Adrenal gland (tissue), 12 donors: ENCODE results near the gene NEU2. TPM values are rescaled to one million over a fixed set of nuclear protein-coding genes. Genes with fewer than 3 reads are reported as not detected.
A peak's percentile ranks its signal among the peaks of the same experiment; 100 is the strongest.

ENCODE experiments used
- DNase-seq, 7 donors: peaks; one replicate each; pipeline ENCODE4 v3.0.0-alpha.2; 2019 to 2020
- H3K27ac ChIP-seq, 5 donors: fragments of 200-600 bp; sonication (generic) in 4 of 5; 1 replicate in 3 of 5; 2 replicates in 2 of 5; pipeline versions ENCODE4 v1.5.1 to v1.8.0; 2016 to 2020; ENCODE audit warnings: mild to moderate bottlenecking in 1 of 5
- H3K27me3 ChIP-seq: fragments of 200-600 bp; 2 replicates; pipeline ENCODE4 v1.8.0; 2021
- H3K36me3 ChIP-seq, 2 donors: fragments of 200-600 bp; replicated peaks in 1 of 2; 1 replicate in 1 of 2; 2 replicates in 1 of 2; pipeline versions ENCODE4 v1.5.1 to v1.8.0; 2018 to 2022
- H3K4me1 ChIP-seq, 2 donors: fragments of 200-600 bp; replicated peaks in 1 of 2; 1 replicate in 1 of 2; 2 replicates in 1 of 2; pipeline versions ENCODE4 v1.5.1 to v1.8.0; 2018 to 2021
- H3K4me3 ChIP-seq, 4 donors: fragments of 200-600 bp; sonication (generic) in 3 of 4; one replicate each; pipeline ENCODE4 v1.5.1; 2016 to 2018
- H3K9me3 ChIP-seq, 3 donors: fragments of 200-600 bp; sonication (generic) in 1 of 3; replicated peaks in 1 of 3; 1 replicate in 2 of 3; 2 replicates in 1 of 3; pipeline versions ENCODE4 v1.5.1 to v1.8.0; 2016 to 2021
- CTCF ChIP-seq, 6 experiments: fragments of 450-650 bp in 4 of 6; fragments of 200-600 bp in 2 of 6; sonication (generic) in 1 of 6; IDR thresholded peaks; 1 replicate in 5 of 6; 2 replicates in 1 of 6; pipeline versions ENCODE4 v1.5.1 to v1.8.0; 2016 to 2021; ENCODE audit warnings: antibody characterized with exemption in 6 of 6, mild to moderate bottlenecking in 2 of 6, moderate library complexity in 1 of 6
- POLR2A ChIP-seq, 2 donors: fragments of 450-650 bp; IDR thresholded peaks; one replicate each; pipeline ENCODE4 v1.6.1; 2017; ENCODE audit warnings: antibody characterized with exemption in 2 of 2, mild to moderate bottlenecking in 2 of 2, moderate library complexity in 1 of 2
- WGBS, 4 donors: extraction: QIAGEN DNeasy Blood & Tissue Kit in 2 of 4; methylation state at CpG; one replicate each; pipeline versions ENCODE4 v1.1.5 to v1.1.7; 2013 to 2017; 5-methylcytosine and 5-hydroxymethylcytosine counted together
- intact Hi-C, 2 donors: fragments of 100-400 bp; cut with DNase I; formaldehyde crosslinking; loops; one replicate each; pipeline versions ENCODE4 v1.14.1 to v1.15.0; 2022 to 2023
- polyA plus RNA-seq, 3 donors: library from polyadenylated mRNA; stranded (reverse); fragments of 200-250 nt in 2 of 3; fragments of 350-450 nt in 1 of 3; fragmentation: Illumina TruSeq in 1 of 3; extraction: RNeasy Lipid Tissue Mini Kit (QIAGEN cat#74804) in 1 of 3; gene quantifications; one replicate each; pipeline ENCODE4 v1.2.3, GENCODE V29; 2013 to 2014
- total RNA-seq, 9 donors: library from RNA; depleted of rRNA in 4 of 9; stranded (reverse); fragments of >200 nt in 4 of 9; fragments of 120-200 nt in 1 of 9; fragmentation: NEBNext Ultra II Directional in 1 of 9; extraction: Animal tissue kit (Norgen Biotek cat#: 25700) in 1 of 9; gene quantifications; one replicate each; pipeline versions ENCODE4 v1.1.0 to v1.2.4, GENCODE V29; 2013 to 2023
- donor health status: healthy with polysubstance abuse.
- donor health status: Bipolar disorder and iron deficiency.
- donor health status: DM: yes; HTN: yes; CAD: no.
- donor health status: DM: no; HTN: no; CAD: no.
- donor health status: DM: no; HTN: no; CAD: no.
- donor health status: DM: yes; HTN: yes; CAD: no.

NEU2 gene
- total and polyA plus RNA-seq, 12 donors: not detected

- TF ChIP-seq CTCF (IDR thresholded peaks at IDR 0.05): no peak
- Histone ChIP-seq H3K27me3 (no peaks in the 10 kb centered on the region), H3K9me3 (no peaks in the 10 kb centered on the region), H3K4me1 (no peaks in the 10 kb centered on the region), H3K36me3 (no peaks in the 10 kb centered on the region), H3K27ac (peak overlapping the region in 1 of 5 donors; percentile 54), H3K4me3 (no peak overlapping the region)
- 86 to 92% (median 89%) methylated on average over 8 to 10 of the region's 10 CpGs for WGBS, 4 donors
- intact Hi-C loops: no loop called here
- DNase-seq: no peak
These were observed 7.5 kb downstream of the NEU2 start for GRCh38 chr2:233039846-233040530.

GRCh38 chr2:233040571-233040970, 8.1 kb downstream of the NEU2 start:
- intact Hi-C loops: no loop called here
- no peak for TF ChIP-seq CTCF (IDR thresholded peaks at IDR 0.05)
- no peak for TF ChIP-seq POLR2A (IDR thresholded peaks at IDR 0.05)
- no peaks in the 10 kb centered on the region for H3K9me3 ChIP-seq
- H3K27ac ChIP-seq: no peak overlapping the region
- DNase-seq: no peak
- H3K36me3 ChIP-seq: no peaks in the 10 kb centered on the region
- WGBS, 4 donors: 80 to 90% (median 81%) methylated on average over 4 of the region's 4 CpGs
- H3K4me1 ChIP-seq: no peaks in the 10 kb centered on the region
- no peak overlapping the region for H3K4me3 ChIP-seq
- no peaks in the 10 kb centered on the region for H3K27me3 ChIP-seq

DNA sequence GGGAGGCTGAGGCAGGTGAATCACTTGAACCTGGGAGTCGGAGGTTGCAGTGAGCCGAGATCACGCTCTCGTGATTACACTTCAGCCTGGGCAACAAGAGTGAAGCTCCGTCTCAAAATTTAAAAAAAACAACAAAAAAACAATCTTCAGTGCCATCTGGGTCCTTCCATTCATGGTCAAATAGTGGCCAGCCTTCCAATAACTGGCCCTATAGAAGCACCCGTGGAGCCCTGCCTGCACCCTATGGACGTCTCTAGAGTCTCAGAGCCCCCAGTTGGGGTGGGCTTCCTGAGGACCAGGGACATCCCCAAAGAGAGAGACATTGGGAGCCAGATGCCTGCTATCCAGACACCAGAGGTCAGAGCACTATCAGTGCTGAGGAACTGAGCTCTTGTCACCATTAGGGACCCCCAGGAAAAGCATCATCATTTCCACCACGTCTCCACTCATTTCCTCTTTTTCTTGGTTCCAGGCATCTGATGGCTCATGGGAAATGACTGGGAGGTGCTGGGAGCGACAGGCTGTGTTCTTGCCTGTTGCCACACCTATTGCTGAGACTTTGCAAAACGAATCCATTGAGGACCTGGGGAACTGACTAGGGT, 9.4 kb downstream of the NEU2 start:
- no peak for TF ChIP-seq POLR2A (IDR thresholded peaks at IDR 0.05)
- TF ChIP-seq CTCF (IDR thresholded peaks at IDR 0.05): no peak
- Histone ChIP-seq H3K36me3 (no peaks in the 10 kb centered on the region), H3K27me3 (no peaks in the 10 kb centered on the region), H3K4me1 (no peaks in the 10 kb centered on the region), H3K4me3 (no peak overlapping the region), H3K27ac (no peak overlapping the region), H3K9me3 (no peaks in the 10 kb centered on the region)
- intact Hi-C loops: no loop called here
- DNase-seq: no peak
- WGBS, 4 donors: 66 to 80% (median 75%) methylated on average over 10 of the region's 10 CpGs

DNA sequence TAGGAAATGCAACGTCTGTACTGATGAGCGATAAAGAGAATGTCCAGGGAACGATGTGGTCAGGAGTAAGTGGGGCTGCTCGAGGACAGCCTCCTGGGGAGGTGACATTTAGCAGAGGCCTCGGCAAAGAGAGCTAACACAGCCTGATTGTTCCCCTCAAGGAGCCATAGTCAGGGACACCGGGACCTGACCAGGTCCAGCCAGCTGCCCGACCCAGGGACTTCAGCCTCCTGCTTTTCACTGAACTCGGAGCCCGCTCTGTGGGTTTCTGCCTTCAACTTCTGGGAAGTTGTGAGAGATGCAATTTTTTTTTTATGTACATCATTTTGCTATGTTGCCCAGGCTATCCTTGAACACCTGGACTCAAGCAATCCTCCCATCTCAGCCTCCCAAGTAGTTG, 10.1 kb downstream of the NEU2 start:
- WGBS, 4 donors: 84 to 91% (median 90%) methylated on average over 6 to 9 of the region's 9 CpGs
- Histone ChIP-seq H3K4me3 (no peak overlapping the region), H3K27me3 (no peaks in the 10 kb centered on the region), H3K27ac (no peak overlapping the region), H3K9me3 (no peaks in the 10 kb centered on the region), H3K36me3 (no peaks in the 10 kb centered on the region), H3K4me1 (no peaks in the 10 kb centered on the region)
- TF ChIP-seq POLR2A (IDR thresholded peaks at IDR 0.05) (no peak), CTCF (IDR thresholded peaks at IDR 0.05) (no peak)
- intact Hi-C loops: no loop called here
- no peak for DNase-seq
